Mesothelial cell of epicardium (in vitro differentiated cells): ENCODE data around the gene PPM1G. TPM values are rescaled to one million over a fixed set of nuclear protein-coding genes. Genes with fewer than 3 reads are reported as not detected.
A peak's percentile ranks its signal among the peaks of the same experiment; 100 is the strongest.

ENCODE experiments used
- DNase-seq, 2 experiments: peaks; one replicate each; pipeline ENCODE4 v3.0.0; 2021; ENCODE audit warnings: low spot score in 2 of 2; ENCODE audit not compliant: unreplicated experiment in 2 of 2
- H3K27ac Mint-ChIP-seq: 2 replicates; pipeline ENCODE4 v1.8.0; 2021; ENCODE audit warnings: mixed read lengths
- H3K27me3 Mint-ChIP-seq: 2 replicates; pipeline ENCODE4 v1.8.0; 2021; ENCODE audit warnings: low read depth, mixed read lengths
- H3K36me3 Mint-ChIP-seq: 2 replicates; pipeline ENCODE4 v1.8.0; 2021; ENCODE audit warnings: mixed read lengths
- H3K4me1 Mint-ChIP-seq: 2 replicates; pipeline ENCODE4 v1.8.0; 2021; ENCODE audit warnings: mixed read lengths
- H3K4me3 Mint-ChIP-seq: 2 replicates; pipeline ENCODE4 v1.8.0; 2021; ENCODE audit warnings: mild to moderate bottlenecking, moderate library complexity, mixed read lengths
- H3K9me3 Mint-ChIP-seq: 2 replicates; pipeline ENCODE4 v1.8.0; 2021; ENCODE audit warnings: mixed read lengths
- total RNA-seq: library from RNA; stranded (reverse); gene quantifications from 3 replicates; pipeline ENCODE4 v1.2.1, GENCODE V29; 2021
- TF ChIP-seq, protein P1 (sequence below): fragments of 200-600 bp; sonication (generic); IDR thresholded peaks from one replicate; pipeline ENCODE4 v1.5.0; 2021; ENCODE audit warnings: antibody characterized with exemption; ENCODE audit not compliant: unreplicated experiment

Gene PPM1G
- total RNA-seq, 1 donor from 2014 or later, result 62.4 TPM

DNA sequence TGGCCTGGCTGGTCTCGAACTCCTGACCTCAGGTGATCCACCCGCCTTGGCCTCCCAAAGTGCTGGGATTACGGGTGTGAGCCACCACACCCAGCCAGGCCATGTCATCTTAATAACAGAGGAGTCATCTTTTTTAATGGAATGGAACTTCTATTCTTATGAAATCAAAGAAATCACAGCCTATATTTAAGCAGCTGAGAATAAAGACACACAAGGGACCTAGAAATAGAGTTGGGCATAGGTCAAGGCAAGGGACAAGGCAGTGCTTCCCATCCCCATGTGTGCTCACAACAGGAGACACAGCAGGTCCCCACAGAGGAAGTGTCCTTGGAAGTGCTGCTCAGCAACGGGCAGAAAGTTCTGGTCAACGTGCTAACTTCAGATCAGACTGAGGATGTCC is 35.8 kb downstream of the PPM1G start:
- TF ChIP-seq, protein P1, sequence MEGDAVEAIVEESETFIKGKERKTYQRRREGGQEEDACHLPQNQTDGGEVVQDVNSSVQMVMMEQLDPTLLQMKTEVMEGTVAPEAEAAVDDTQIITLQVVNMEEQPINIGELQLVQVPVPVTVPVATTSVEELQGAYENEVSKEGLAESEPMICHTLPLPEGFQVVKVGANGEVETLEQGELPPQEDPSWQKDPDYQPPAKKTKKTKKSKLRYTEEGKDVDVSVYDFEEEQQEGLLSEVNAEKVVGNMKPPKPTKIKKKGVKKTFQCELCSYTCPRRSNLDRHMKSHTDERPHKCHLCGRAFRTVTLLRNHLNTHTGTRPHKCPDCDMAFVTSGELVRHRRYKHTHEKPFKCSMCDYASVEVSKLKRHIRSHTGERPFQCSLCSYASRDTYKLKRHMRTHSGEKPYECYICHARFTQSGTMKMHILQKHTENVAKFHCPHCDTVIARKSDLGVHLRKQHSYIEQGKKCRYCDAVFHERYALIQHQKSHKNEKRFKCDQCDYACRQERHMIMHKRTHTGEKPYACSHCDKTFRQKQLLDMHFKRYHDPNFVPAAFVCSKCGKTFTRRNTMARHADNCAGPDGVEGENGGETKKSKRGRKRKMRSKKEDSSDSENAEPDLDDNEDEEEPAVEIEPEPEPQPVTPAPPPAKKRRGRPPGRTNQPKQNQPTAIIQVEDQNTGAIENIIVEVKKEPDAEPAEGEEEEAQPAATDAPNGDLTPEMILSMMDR, result no peak
- peaks cover 27% of the 10 kb centered on the region for H3K4me1 Mint-ChIP-seq
- no peak for DNase-seq
- no peak overlapping the region for H3K4me3 Mint-ChIP-seq
- peaks cover 20% of the 10 kb centered on the region for H3K36me3 Mint-ChIP-seq
- H3K9me3 Mint-ChIP-seq, result no peaks in the 10 kb centered on the region
- H3K27me3 Mint-ChIP-seq, result no peaks in the 10 kb centered on the region
- H3K27ac Mint-ChIP-seq, result no peak overlapping the region

DNA sequence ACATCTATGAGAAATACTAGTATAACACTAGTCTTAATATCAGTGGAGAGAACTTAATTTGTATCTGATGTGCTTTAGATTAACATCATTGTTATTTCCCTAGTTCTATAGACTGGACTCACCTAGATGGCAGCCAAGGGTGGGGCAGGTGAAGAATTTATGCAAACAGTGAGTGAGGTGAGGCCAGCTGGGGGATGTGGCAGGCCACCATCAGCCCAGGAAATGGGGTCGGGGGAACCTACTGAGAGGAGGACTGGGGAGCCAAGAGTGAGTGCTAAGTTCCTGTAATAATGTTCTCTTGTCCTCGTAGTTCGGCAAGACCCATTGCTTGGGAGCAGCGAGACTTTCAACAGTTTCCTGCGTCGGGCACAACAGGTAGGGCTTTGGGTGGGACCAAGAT is 36.5 kb downstream of the PPM1G start:
- TF ChIP-seq, protein P1, result no peak
- H3K27me3 Mint-ChIP-seq, result no peaks in the 10 kb centered on the region
- H3K9me3 Mint-ChIP-seq, result no peaks in the 10 kb centered on the region
- H3K4me1 Mint-ChIP-seq, result peaks cover 27% of the 10 kb centered on the region
- no peak for DNase-seq
- peak overlapping the region; percentile 75 for H3K27ac Mint-ChIP-seq
- peak overlapping the region; percentile 14 for H3K4me3 Mint-ChIP-seq
- H3K36me3 Mint-ChIP-seq, result peaks cover 20% of the 10 kb centered on the region

DNA sequence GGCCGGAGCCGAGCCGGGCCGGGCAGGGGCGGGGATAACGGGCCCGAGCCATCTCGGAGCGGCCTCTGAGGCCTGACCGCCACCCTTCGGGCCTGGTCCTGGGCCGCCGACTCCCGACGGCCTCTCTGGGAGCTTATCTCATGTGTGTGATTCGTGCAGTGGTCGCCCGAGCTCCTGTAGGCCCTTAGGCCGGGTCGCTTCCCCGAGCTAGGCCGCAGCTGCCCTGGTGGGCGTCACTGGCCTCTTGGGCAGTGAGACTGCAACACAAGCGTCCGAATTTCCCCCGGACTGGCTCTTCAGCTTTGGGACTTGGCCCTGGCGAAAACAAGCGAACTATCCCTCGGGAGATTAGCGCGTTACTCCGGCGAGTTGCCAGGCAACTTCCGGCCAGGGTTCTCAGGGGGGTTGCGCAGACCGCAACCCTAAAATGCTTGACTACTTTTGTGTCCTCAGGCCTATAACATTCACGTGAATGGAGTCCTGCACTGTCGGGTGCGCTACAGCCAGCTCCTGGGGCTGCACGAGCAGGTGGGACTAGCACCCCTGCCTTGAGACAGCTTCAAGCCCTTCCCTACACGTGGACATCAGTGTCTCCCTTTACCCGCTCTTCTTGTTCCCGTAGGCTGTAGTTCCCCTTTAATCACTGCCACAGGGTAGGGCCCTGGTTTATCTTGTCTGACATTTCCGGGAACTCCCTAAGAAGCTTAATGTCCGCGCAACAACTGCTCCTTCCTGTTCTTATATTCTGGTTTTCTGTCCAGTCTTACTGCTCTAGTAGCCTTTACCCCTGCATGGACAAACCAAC is 38.4 kb downstream of the PPM1G start:
- TF ChIP-seq, protein P1, result no peak
- no peak for DNase-seq
- peak overlapping the region; percentile 99 for H3K4me3 Mint-ChIP-seq
- no peaks in the 10 kb centered on the region for H3K9me3 Mint-ChIP-seq
- H3K27me3 Mint-ChIP-seq, result no peaks in the 10 kb centered on the region
- peaks cover 25% of the 10 kb centered on the region for H3K4me1 Mint-ChIP-seq
- H3K36me3 Mint-ChIP-seq, result peaks cover 28% of the 10 kb centered on the region
- peak overlapping the region; percentile 99 for H3K27ac Mint-ChIP-seq

DNA sequence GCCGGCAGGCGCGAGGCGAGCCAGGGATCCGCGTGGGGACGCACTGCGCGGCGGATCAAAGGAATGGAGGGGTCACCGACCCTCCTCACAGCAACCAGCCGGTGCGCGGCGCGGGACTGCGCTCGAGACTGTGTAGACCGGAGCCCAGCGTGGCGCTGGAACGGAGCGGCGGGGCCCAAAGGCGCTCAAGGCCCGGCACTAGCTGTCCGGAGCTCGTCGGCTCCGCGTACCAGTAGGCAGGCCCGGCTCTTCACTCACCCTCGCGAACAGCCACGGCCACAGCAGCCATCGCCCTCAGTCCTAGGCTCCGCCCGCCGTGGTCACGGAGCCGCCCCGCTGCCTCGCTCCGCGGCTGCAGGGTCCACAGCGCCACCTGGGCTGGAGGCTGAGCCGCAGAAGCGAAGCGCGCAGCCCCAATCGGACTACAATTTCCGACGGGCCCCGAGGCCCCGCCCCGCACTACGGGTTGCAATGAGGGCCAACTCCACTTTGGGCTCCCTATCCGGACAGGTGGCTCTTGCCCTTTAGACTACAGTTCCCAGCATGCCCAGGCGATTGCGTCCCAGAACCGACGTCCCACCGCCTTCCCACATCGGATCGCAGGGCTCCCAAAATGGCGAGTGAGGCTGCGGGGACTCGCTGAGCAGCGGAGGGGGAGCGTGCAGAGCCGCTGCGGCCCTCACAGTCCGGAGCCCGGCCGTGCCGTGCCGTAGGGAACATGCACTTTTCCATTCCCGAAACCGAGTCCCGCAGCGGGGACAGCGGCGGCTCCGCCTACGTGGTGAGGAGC is 39.2 kb downstream of the PPM1G start, which contains the start of the genes EIF2B4 and SNX17:
Gene EIF2B4 (minus strand): TSS at position 313 of the 790 bp plus-strand sequence. CDS start 24 bp downstream, at position 289.
Gene SNX17 (plus strand): TSS at position 591 of the 790 bp plus-strand sequence. CDS start 128 bp downstream, at position 719.
- no peaks in the 10 kb centered on the region for H3K27me3 Mint-ChIP-seq
- TF ChIP-seq, protein P1, result peak; percentile 33
- H3K36me3 Mint-ChIP-seq, result peaks cover 27% of the 10 kb centered on the region

DNA sequence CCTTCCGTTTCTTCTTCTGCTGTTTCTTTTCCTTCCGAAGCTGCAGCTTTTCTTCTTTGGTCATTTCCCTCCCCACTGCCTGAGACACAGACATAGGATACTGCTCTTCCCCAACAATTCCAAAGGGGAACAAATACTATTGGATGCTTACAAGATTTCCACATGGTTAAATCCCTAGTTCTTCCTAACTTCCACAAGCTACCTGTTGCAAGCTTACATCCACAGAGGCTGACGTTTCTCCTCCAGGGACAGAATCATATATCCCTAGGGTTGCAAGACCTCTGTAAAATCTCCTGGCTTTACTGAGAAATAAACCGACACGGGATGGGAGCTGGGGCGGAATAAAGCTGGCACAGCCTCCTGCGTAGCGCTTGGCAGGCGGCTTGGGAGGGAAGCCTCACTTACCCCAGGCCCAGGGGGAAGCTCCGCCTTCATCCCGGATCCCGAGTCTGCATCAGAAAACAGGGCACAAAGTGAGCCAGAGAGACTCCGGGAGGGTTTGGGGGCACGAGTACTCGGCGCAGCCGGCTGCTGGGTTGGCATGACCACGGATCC is 39.8 kb downstream of the PPM1G start:
- TF ChIP-seq, protein P1, result no peak
- Mint-ChIP-seq H3K4me1 (peaks cover 25% of the 10 kb centered on the region), H3K4me3 (peak overlapping the region; percentile 99), H3K36me3 (peaks cover 26% of the 10 kb centered on the region), H3K27me3 (no peaks in the 10 kb centered on the region), H3K27ac (peak overlapping the region; percentile 96), H3K9me3 (no peaks in the 10 kb centered on the region)
- no peak for DNase-seq

More for the DNA sequence above, 39.2 kb downstream of the PPM1G start, which contains the start of the genes EIF2B4 and SNX17:
- Mint-ChIP-seq H3K27ac (peak within 1 kb of the TSS; percentile 99), H3K4me3 (peak within 1 kb of the TSS; percentile 99), H3K4me1 (peaks cover 25% of the 10 kb centered on the region), H3K9me3 (no peaks in the 10 kb centered on the region)
- peak; percentile 94 to 98 for DNase-seq
